H1 (cell line): ENCODE data around the gene HOXB4. TPM values are rescaled to one million over a fixed set of nuclear protein-coding genes. Genes with fewer than 3 reads are reported as not detected.

Experiments used
- EGR1 ChIP-seq: IDR thresholded peaks from 2 replicates; pipeline ENCODE4 v1.6.1; 2011; ENCODE audit warnings: low read depth, low read length, borderline replicate concordance
- POU5F1 ChIP-seq: IDR thresholded peaks from 2 replicates; pipeline ENCODE4 v1.6.1; 2011; ENCODE audit warnings: low read depth, mild to moderate bottlenecking, low read length, moderate library complexity
- SP2 ChIP-seq: IDR thresholded peaks from 2 replicates; pipeline ENCODE4 v1.6.1; 2012; ENCODE audit warnings: mild to moderate bottlenecking, low read length, inconsistent platforms
- polyA plus RNA-seq, 7 experiments: library from polyadenylated mRNA; depleted of rRNA in 3 of 7; stranded (reverse) in 5 of 7; unstranded in 2 of 7; fragments of >200 nt in 5 of 7; fragments of 200-250 nt in 2 of 7; gene quantifications; 1 replicate in 5 of 7; 2 replicates in 1 of 7; 4 replicates in 1 of 7; pipeline versions ENCODE4 v1.2.1 to v1.2.3, GENCODE V29; 2011 to 2013; ENCODE audit warnings: missing spikeins in 2 of 7, mixed read lengths in 2 of 7
- total RNA-seq: library from RNA; stranded (reverse); fragmentation: NEBNext Ultra II Directional; extraction: Animal tissue kit (Norgen Biotek cat#: 25700); gene quantifications from 2 replicates; pipeline ENCODE4 v1.2.1, GENCODE V29; 2021

Gene HOXB4
- total and polyA plus RNA-seq, 2 of the 8 experiments (the other 6 are each of a cell fraction or from before 2014, with no cell fraction given), result not detected

DNA sequence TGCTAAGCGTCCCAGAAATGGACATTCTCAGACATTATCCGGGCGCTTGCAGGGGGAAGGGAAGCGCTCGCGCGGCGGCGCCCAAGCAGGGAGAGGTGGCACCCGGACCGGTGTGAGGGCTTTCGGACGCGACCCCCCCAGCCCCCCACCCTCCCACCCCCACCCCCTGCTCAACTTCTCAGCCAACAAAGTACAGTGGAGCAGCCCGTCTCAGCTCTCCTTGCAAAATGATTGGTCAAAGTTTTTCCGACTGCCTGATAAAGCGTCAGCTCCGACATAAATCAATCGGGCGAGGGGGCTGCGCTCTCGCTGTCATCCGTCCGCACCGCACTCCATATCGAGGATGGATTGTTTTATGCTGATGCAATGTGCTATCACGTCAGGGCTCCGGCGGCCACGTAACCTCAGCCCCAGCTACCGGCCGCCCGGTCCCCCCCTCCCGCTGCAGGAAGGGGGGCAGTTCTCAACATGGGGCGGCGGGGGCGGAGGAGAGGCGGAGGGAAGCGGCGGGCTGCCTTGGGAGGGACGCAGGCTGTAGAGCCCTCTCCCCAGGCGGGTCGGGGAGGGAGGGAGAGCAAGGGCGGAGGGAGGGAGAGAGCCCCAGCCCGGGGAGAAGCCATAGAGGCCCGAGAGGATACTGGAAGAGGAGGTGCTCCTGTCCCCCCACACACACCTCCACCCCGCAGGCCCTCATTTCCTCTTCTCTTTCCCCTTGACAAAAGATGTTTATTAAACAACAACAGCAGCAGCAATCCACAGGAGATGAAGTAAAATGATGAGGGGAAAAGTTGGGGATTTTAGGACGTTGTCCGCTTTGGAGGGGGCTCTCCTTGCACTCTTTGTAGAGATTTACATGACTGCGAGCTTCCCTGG lies 48.3 kb upstream of the HOXB4 start, which contains the start of gene HOXB9 (continued):
- peak; percentile 72; the same call in 1 of the 2 replicates for TF ChIP-seq EGR1
- TF ChIP-seq POU5F1, result no peak
- no peak for TF ChIP-seq SP2
- TF ChIP-seq, all 59 proteins: peak for 4
